IPS DF 6.9 (cell line): ENCODE data around the gene SCN9A.
"Not testable (repeated sequence)": the region's sequence is repeated elsewhere in the genome, so short reads cannot be mapped to it uniquely, and the experiment has no call there.

Experiments
- DNase-seq: peaks from one replicate; pipeline ENCODE4 v3.0.0-alpha.2; 2013; ENCODE audit warnings: low read depth, low spot score
- H3K27ac ChIP-seq: one replicate; pipeline ENCODE4 v1.5.1; 2013; ENCODE audit warnings: low read length, control low read depth
- H3K27me3 ChIP-seq: 2 replicates; pipeline ENCODE4 v1.6.1; 2013; ENCODE audit warnings: mild to moderate bottlenecking, low read length; ENCODE audit not compliant: control insufficient read depth, insufficient read depth
- H3K36me3 ChIP-seq: 2 replicates; pipeline ENCODE4 v1.6.1; 2013; ENCODE audit warnings: low read length; ENCODE audit not compliant: control insufficient read depth, insufficient read depth
- H3K4me1 ChIP-seq: 2 replicates; pipeline ENCODE4 v1.6.1; 2013; ENCODE audit warnings: low read length; ENCODE audit not compliant: control insufficient read depth, insufficient read depth
- H3K4me3 ChIP-seq: 2 replicates; pipeline ENCODE4 v1.5.1; 2013; ENCODE audit warnings: mild to moderate bottlenecking, low read length
- H3K9me3 ChIP-seq: 2 replicates; pipeline ENCODE4 v1.6.1; 2013; ENCODE audit warnings: low read length, inconsistent platforms; ENCODE audit not compliant: control insufficient read depth, insufficient read depth
- WGBS: extraction: QIAGEN DNeasy Blood & Tissue Kit; methylation state at CpG from one replicate; pipeline ENCODE4 v1.1.7; 2013; ENCODE audit warnings: mixed read lengths, missing lambda C conversion rate; ENCODE audit not compliant: insufficient read length, insufficient coverage; 5-methylcytosine and 5-hydroxymethylcytosine counted together

The SCN9A gene

DNA sequence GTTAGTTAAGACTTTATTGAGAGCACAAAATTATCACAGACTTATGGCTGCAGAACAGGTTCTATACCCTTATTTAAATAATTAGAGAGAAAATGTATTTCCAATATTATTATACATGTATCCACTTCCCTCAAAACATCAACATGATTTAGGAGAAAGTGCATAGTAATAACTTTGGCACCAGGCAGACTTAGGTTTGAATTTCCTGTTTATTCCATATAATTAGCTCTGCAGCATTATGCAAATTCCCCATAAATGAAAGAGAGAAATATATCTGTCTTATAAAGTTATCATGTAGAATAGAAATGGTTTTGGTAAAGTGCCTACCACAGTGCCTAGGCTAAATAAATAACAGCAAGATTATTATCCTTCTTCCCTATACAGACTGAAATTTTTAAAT is 15.3 kb downstream of the SCN9A start:
- DNase-seq, result no peak
- H3K36me3 ChIP-seq, result no peaks in the 10 kb centered on the region
- H3K4me1 ChIP-seq, result no peaks in the 10 kb centered on the region
- H3K9me3 ChIP-seq, result no peaks in the 10 kb centered on the region
- no peaks in the 10 kb centered on the region for H3K27me3 ChIP-seq
- H3K4me3 ChIP-seq, result no peak overlapping the region
- no peak overlapping the region for H3K27ac ChIP-seq

DNA sequence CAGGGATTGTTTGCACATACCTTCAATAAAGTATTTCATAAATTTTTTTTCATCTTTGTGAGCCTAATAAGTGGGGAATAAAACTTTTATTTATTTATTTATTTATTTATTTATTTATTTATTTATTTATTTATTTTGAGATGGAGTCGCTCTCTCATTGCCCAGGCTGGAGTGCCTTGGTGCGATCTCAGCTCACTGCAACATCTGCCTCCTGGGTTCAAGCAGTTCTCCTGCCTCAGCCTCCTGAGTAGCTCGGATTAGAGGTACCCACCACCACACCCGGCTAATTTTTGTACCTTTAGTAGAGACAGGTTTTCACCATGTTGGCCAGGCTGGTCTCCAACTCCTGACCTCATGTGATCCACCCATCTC is 17.8 kb downstream of the SCN9A start:
- not testable (repeated sequence) for H3K36me3 ChIP-seq, H3K27ac ChIP-seq, H3K4me3 ChIP-seq, H3K27me3 ChIP-seq, H3K4me1 ChIP-seq, DNase-seq, H3K9me3 ChIP-seq
- no CpG with 5 or more reads among the region's 4 CpGs for WGBS

DNA sequence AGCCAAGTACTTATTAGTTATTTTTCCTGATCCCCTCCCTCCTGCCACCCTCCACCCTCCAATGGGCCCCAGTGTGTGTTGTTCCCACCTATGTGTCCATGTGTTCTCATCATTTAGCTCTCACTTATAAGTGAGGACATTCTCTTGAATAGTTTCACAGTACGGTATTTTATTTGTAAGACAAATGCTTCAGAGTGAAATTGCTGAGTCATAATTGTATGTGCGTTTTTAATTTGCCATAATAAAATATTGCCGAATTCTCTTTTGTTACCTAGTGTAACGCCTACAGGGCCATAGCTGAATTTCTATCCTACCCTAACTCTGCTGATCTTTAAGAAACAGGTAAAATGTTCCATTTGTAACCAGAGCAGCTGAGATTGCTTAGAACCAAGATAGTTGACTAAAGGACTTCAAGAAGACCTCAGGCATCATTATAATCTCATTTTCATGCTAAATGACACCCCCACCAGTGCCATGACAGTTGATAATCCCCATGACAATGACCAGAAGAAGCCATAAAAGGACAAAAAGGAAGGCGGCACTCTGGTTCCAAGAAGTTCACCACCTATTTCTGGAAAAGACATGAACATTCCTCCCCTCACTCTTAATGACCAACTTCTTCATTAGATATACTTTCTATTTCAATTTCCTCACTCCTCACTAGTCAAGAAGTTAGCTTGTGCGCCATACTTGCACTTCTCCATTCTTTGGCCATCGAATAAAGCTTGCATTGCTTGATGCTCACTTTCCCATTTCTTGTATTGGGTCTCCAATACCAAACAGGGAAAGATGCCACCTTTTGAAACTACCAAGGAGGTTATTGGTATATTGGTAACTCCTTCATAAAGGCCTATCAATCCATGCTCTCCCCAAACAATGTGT is 18.4 kb downstream of the SCN9A start:
- H3K36me3 ChIP-seq, result no peaks in the 10 kb centered on the region
- H3K27me3 ChIP-seq, result no peaks in the 10 kb centered on the region
- no peak overlapping the region for H3K4me3 ChIP-seq
- no peaks in the 10 kb centered on the region for H3K4me1 ChIP-seq
- no peak for DNase-seq
- H3K27ac ChIP-seq, result no peak overlapping the region
- no peaks in the 10 kb centered on the region for H3K9me3 ChIP-seq
- WGBS, result no CpG with 5 or more reads among the region's 7 CpGs

DNA sequence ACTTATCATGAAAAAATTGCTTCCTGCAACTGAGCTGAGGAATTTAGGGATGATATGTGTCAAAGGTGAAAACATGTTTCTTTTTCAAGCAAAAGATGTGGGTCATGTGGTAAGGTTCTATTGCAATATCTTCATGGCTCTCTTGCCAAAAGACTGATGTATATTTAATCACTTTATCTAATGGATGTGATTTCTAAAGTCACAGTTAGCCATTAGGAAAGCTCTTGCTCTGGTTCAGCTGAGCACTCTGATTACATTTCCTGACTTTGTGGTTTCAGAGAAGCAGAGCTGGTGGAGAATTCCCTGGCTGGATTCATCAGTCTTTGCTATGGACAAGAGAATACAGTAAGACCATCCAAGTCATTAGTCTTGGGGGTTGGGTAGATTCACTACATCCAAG is 24.4 kb downstream of the SCN9A start:
- Histone ChIP-seq H3K36me3 (no peaks in the 10 kb centered on the region), H3K4me3 (no peak overlapping the region), H3K27ac (no peak overlapping the region), H3K9me3 (no peaks in the 10 kb centered on the region), H3K27me3 (no peaks in the 10 kb centered on the region), H3K4me1 (no peaks in the 10 kb centered on the region)
- no peak for DNase-seq

DNA sequence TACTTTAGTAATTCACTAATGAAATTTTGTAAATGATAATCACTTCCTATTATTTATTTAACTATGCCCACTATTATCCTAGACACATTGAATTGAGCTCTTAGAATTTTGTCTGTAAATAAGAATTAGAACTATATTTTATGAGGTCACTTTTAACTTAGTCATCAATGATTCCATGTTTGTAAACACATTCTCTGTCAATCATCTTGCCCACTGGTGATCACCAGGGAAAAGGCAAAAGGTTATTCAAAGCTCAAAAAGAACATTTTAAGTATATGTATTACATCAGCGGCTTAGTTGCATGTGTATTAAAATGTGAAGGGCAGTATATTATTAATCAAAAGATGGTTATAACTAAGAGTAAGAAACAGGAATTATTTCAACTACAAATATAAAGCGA is 25.2 kb downstream of the SCN9A start:
- no CpG with 5 or more reads among the region's 2 CpGs for WGBS
- Histone ChIP-seq H3K27ac (no peak overlapping the region), H3K27me3 (no peaks in the 10 kb centered on the region), H3K4me3 (no peak overlapping the region), H3K36me3 (no peaks in the 10 kb centered on the region), H3K4me1 (no peaks in the 10 kb centered on the region), H3K9me3 (no peaks in the 10 kb centered on the region)
- no peak for DNase-seq

DNA sequence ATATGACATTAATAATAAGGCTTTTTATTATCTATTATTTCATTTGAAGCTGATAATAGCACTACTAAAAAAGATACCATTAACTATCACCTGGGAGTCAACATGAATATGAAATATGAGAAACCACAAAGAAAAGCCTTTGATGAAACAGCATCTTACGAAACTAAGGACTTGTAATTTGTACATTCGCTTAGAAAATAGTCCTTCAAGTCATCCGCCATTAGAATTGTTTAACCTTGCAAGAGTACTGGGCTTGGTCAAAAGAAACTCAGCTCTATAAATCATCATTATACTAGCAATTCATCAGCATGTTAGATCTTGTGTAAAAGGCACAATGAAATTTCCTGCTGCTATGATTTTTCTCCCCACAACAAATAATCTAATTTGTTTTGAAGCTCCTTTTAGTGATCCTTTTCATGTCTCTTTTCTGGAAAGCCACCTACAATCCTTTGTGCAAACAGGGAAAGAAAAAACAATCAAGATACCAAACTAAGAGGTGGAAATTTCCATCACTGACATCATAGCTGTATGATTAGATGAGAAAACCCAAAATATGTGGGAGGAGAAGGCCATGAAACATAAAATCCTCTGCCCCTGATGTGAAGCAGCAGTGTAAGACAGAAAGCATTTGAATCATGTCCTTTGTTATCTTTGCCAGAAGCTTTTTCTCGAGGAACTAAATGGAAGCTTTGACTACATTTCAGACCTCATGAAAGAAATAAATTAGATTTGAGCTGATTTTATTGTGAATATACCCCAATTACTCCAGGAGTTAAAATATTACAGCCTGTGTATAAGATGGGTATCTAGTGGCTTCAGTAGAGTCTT is 31.2 kb downstream of the SCN9A start:
- Histone ChIP-seq H3K9me3 (no peaks in the 10 kb centered on the region), H3K27ac (no peak overlapping the region), H3K4me1 (no peaks in the 10 kb centered on the region), H3K4me3 (no peak overlapping the region), H3K27me3 (no peaks in the 10 kb centered on the region), H3K36me3 (no peaks in the 10 kb centered on the region)
- no CpG with 5 or more reads among the region's 4 CpGs for WGBS
- DNase-seq, result no peak

DNA sequence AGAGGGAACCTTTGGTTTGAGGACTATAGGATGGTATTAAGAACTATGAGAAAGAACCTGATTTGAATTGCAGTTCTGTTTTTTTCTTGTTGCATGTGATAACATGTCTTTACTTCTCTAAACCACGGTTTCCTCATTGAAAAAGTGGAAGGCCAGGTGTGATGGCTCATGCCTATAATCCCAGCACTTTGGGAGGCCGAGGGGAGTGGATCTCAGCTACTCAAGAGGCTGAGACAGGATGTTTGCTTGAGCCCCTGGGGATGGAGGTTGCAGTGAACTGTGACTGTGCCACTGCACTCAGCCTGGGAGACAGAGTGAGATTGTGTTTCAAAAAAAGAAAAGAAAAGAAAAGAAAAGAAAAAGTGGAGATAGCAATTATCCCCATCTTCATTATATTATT is 32.3 kb downstream of the SCN9A start:
- no CpG with 5 or more reads among the region's 2 CpGs for WGBS
- no peaks in the 10 kb centered on the region for H3K9me3 ChIP-seq
- H3K27ac ChIP-seq, result no peak overlapping the region
- no peak overlapping the region for H3K4me3 ChIP-seq
- H3K4me1 ChIP-seq, result no peaks in the 10 kb centered on the region
- H3K36me3 ChIP-seq, result no peaks in the 10 kb centered on the region
- DNase-seq, result peak; percentile 16
- H3K27me3 ChIP-seq, result no peaks in the 10 kb centered on the region

DNA sequence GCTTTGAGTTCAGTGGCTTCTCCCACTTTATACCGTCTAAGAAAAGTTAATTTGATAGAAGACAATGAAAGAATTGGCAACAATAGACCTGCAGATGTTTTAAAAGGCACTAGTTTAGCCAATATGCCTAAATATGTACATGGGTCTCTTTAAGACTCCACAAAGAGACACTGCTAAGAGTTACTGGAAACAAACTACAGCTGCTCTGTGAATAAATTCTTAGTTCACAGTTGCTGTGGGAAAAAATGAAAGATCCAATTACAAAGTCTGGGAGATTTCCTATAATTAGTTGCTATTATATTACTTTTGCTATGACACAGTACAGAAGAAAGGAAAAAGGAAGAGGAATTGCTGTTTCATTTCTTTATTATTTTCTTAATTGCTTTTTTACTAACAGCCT is 34.3 kb downstream of the SCN9A start:
- no peak for DNase-seq
- Histone ChIP-seq H3K4me3 (no peak overlapping the region), H3K4me1 (no peaks in the 10 kb centered on the region), H3K27ac (no peak overlapping the region), H3K27me3 (no peaks in the 10 kb centered on the region), H3K9me3 (no peaks in the 10 kb centered on the region), H3K36me3 (no peaks in the 10 kb centered on the region)
- WGBS, result no CpG with 5 or more reads among the region's 1 CpG

- WGBS, result no CpG with 5 or more reads among the region's 4 CpGs
- Histone ChIP-seq H3K4me3 (no peak overlapping the region), H3K36me3 (no peaks in the 10 kb centered on the region), H3K27ac (no peak overlapping the region), H3K9me3 (no peaks in the 10 kb centered on the region), H3K27me3 (no peaks in the 10 kb centered on the region), H3K4me1 (no peaks in the 10 kb centered on the region)
- DNase-seq, result no peak
These were observed 36.9 kb downstream of the SCN9A start for GRCh38 chr2:166338831-166339339.

- DNase-seq, result no peak
- Histone ChIP-seq H3K27ac (no peak overlapping the region), H3K4me3 (no peak overlapping the region), H3K9me3 (no peaks in the 10 kb centered on the region), H3K27me3 (no peaks in the 10 kb centered on the region), H3K36me3 (no peaks in the 10 kb centered on the region), H3K4me1 (no peaks in the 10 kb centered on the region)
- WGBS, result no CpG with 5 or more reads among the region's 2 CpGs
These were observed 37.8 kb downstream of the SCN9A start for GRCh38 chr2:166337932-166338331.
